HEK293 (cell line): ENCODE results near the gene CPEB4.

Source experiments
- CTCF ChIA-PET: fragments of 350-600 bp; formaldehyde crosslinking; extraction: SDS; loops from one replicate; lab custom pipeline; 2021; ENCODE audit warnings: antibody characterized with exemption; lab: Yijun Ruan, JAX
- POLR2A ChIA-PET: fragments of 300-600 bp; formaldehyde crosslinking; extraction: SDS; loops from one replicate; lab custom pipeline; 2020; ENCODE audit warnings: antibody characterized with exemption, inconsistent platforms; lab: Yijun Ruan, JAX
- H3K27ac ChIP-seq: fragments of 200-500 bp; sonication (Bioruptor generic); 2 replicates; pipeline ENCODE4 v1.5.1; 2014; ENCODE audit warnings: low read depth, low read length, control low read depth, inconsistent platforms; ENCODE audit errors: extremely low read depth
- H3K36me3 ChIP-seq, 2 experiments: fragments of 200-500 bp in 1 of 2; sonication (Bioruptor generic) in 1 of 2; 1 replicate in 1 of 2; 2 replicates in 1 of 2; pipeline ENCODE4 v1.5.1; 2014 to 2017; ENCODE audit warnings: inconsistent platforms in 2 of 2, low read length in 2 of 2; ENCODE audit not compliant: control insufficient read depth in 2 of 2, insufficient read depth in 1 of 2
- H3K4me1 ChIP-seq: fragments of 200-500 bp; sonication (Bioruptor generic); 2 replicates; pipeline ENCODE4 v1.5.1; 2014; ENCODE audit warnings: mild to moderate bottlenecking, low read length, inconsistent platforms; ENCODE audit not compliant: control insufficient read depth, insufficient read depth
- H3K4me3 ChIP-seq: 2 replicates; pipeline ENCODE4 v1.5.1; 2011; ENCODE audit warnings: low read depth, mild to moderate bottlenecking, control low read depth, low read length, moderate library complexity
- H3K9me3 ChIP-seq: fragments of 200-500 bp; sonication (Bioruptor generic); 2 replicates; pipeline ENCODE4 v1.5.1; 2014; ENCODE audit warnings: low read depth, low read length, inconsistent platforms; ENCODE audit not compliant: control insufficient read depth, insufficient read depth
- EGR2 ChIP-seq: fragments of 450-650 bp; formaldehyde crosslinking; IDR thresholded peaks from 2 replicates; pipeline ENCODE4 v1.5.1; 2016; ENCODE audit warnings: low read depth, missing biosample characterization, missing genetic modification characterization
- OSR2 ChIP-seq: fragments of 450-650 bp; formaldehyde crosslinking; IDR thresholded peaks from 2 replicates; pipeline ENCODE4 v1.5.1; 2016; ENCODE audit warnings: missing biosample characterization, missing genetic modification characterization
- SP3 ChIP-seq: fragments of 450-650 bp; formaldehyde crosslinking; IDR thresholded peaks from 2 replicates; pipeline ENCODE4 v1.5.1; 2016; ENCODE audit warnings: missing biosample characterization, missing genetic modification characterization
- YY1 ChIP-seq: fragments of 450-650 bp; formaldehyde crosslinking; IDR thresholded peaks from 2 replicates; pipeline ENCODE4 v1.5.1; 2018; ENCODE audit warnings: missing biosample characterization, missing genetic modification characterization
- ZBTB17 ChIP-seq: fragments of 450-650 bp; formaldehyde crosslinking; IDR thresholded peaks from 2 replicates; pipeline ENCODE4 v1.5.1; 2016; ENCODE audit warnings: missing biosample characterization, missing genetic modification characterization
- ZBTB48 ChIP-seq: fragments of 450-650 bp; formaldehyde crosslinking; IDR thresholded peaks from 2 replicates; pipeline ENCODE4 v1.5.1; 2016; ENCODE audit warnings: missing biosample characterization, missing genetic modification characterization
- ZNF157 ChIP-seq: fragments of 450-650 bp; formaldehyde crosslinking; IDR thresholded peaks from 2 replicates; pipeline ENCODE4 v1.5.1; 2016; ENCODE audit warnings: missing biosample characterization, missing genetic modification characterization
- ZNF174 ChIP-seq: fragments of 450-650 bp; formaldehyde crosslinking; IDR thresholded peaks from 2 replicates; pipeline ENCODE4 v1.5.0; 2017; ENCODE audit warnings: missing biosample characterization, mild to moderate bottlenecking, missing genetic modification characterization
- ZNF175 ChIP-seq: fragments of 450-650 bp; formaldehyde crosslinking; IDR thresholded peaks from 2 replicates; pipeline ENCODE4 v1.5.1; 2016; ENCODE audit warnings: missing biosample characterization, missing genetic modification characterization
- ZNF19 ChIP-seq: fragments of 450-650 bp; formaldehyde crosslinking; IDR thresholded peaks from 2 replicates; pipeline ENCODE4; 2016; ENCODE audit warnings: missing biosample characterization, missing genetic modification characterization, low read depth
- ZNF248 ChIP-seq: fragments of 450-650 bp; formaldehyde crosslinking; IDR thresholded peaks from 2 replicates; pipeline ENCODE4 v1.5.1; 2017; ENCODE audit warnings: missing biosample characterization, missing genetic modification characterization
- ZNF366 ChIP-seq: fragments of 450-650 bp; formaldehyde crosslinking; conservative IDR thresholded peaks from 2 replicates; pipeline ENCODE4 v1.5.1; 2016; ENCODE audit warnings: missing biosample characterization, missing genetic modification characterization
- ZNF529 ChIP-seq: fragments of 450-650 bp; formaldehyde crosslinking; IDR thresholded peaks from 2 replicates; pipeline ENCODE4 v1.5.1; 2017; ENCODE audit warnings: missing genetic modification characterization, missing biosample characterization; ENCODE audit not compliant: insufficient replicate concordance
- ZNF658 ChIP-seq: fragments of 450-650 bp; formaldehyde crosslinking; IDR thresholded peaks from 2 replicates; pipeline ENCODE4; 2016; ENCODE audit warnings: missing biosample characterization, missing genetic modification characterization
- ZNF843 ChIP-seq: fragments of 450-650 bp; formaldehyde crosslinking; IDR thresholded peaks from 2 replicates; pipeline ENCODE4 v1.5.1; 2016; ENCODE audit warnings: missing biosample characterization, missing genetic modification characterization
- TF ChIP-seq, protein P1 (sequence below): fragments of 450-650 bp; formaldehyde crosslinking; IDR thresholded peaks from 2 replicates; pipeline ENCODE4 v1.5.1; 2016; ENCODE audit warnings: missing biosample characterization, missing genetic modification characterization
- TF ChIP-seq, protein P2 (sequence below): fragments of 450-650 bp; formaldehyde crosslinking; IDR thresholded peaks from 2 replicates; pipeline ENCODE4 v1.5.1; 2017; ENCODE audit warnings: missing biosample characterization, missing genetic modification characterization
- TF ChIP-seq, protein P3 (sequence below): fragments of 450-650 bp; formaldehyde crosslinking; IDR thresholded peaks from 2 replicates; pipeline ENCODE4 v1.5.1; 2016; ENCODE audit warnings: missing biosample characterization, missing genetic modification characterization
- TF ChIP-seq, protein P4 (sequence below): fragments of 450-650 bp; formaldehyde crosslinking; IDR thresholded peaks from 2 replicates; pipeline ENCODE4 v1.5.1; 2016; ENCODE audit warnings: missing biosample characterization, missing genetic modification characterization
- TF ChIP-seq, protein P5 (sequence below): sonication (generic); formaldehyde crosslinking; IDR thresholded peaks from 2 replicates; pipeline ENCODE4 v1.8.1; 2022; ENCODE audit warnings: mild to moderate bottlenecking, moderate library complexity, missing genetic modification reagents
- TF ChIP-seq, protein P6 (sequence below): fragments of 450-650 bp; formaldehyde crosslinking; optimal IDR thresholded peaks from 2 replicates; pipeline ENCODE3; 2016; ENCODE audit warnings: missing biosample characterization, mild to moderate bottlenecking, missing genetic modification characterization

The CPEB4 gene

DNA sequence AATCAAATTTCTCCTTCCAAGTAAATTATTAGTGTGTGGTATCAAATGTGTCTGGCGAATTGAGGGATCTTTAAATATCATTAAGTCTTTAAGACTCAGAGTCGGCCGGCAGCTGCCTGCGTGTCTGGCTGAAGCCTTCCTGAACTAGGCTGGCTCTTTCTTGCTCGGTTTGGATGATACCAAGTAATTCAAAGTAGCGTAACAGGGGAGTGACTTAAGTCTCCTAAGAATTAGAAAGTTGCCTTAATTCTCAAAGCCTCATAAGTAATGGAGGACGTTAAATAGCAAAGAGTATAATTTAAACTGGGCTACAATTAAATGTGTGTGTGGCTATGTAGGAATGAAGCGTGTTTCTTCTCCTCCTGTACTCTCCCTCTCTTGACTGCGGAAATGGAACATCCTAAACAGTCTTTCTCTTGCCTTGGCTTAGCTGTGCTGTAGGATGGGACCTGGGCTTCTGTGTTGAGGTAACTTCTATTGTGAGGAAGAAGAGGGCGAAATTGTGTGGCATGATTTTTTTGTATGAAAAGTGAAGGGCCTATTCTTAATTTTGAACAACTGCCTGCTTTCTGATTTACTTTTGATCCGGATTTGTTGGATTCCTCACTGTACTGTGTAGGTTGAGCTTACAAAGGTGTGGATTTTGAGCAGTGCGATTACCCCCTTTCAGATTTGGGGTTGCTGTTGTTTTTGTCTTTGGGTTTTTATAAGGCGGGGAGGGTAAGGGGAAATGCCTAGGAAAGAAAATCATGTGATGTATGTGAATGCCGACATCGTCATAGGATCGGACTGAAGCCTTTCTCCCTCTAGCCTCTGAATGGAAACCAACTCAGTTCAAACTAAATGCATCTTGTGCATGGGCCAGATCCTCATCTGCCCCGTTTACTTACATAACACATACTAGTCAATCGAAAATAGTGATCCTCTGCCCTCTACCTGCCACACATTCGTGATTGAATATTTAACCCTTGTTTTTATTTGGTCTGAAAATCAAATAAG is 29.9 kb downstream of the CPEB4 start (continued):
- TF ChIP-seq, protein P1, sequence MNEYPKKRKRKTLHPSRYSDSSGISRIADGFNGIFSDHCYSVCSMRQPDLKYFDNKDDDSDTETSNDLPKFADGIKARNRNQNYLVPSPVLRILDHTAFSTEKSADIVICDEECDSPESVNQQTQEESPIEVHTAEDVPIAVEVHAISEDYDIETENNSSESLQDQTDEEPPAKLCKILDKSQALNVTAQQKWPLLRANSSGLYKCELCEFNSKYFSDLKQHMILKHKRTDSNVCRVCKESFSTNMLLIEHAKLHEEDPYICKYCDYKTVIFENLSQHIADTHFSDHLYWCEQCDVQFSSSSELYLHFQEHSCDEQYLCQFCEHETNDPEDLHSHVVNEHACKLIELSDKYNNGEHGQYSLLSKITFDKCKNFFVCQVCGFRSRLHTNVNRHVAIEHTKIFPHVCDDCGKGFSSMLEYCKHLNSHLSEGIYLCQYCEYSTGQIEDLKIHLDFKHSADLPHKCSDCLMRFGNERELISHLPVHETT (tag by site-specific recombination) = peak; percentile 60; the same call in 1 of the 2 replicates
- TF ChIP-seq ZNF843 (tag by site-specific recombination) (no peak), ZNF175 (tag by site-specific recombination) (no peak), ZBTB48 (no peak)

DNA sequence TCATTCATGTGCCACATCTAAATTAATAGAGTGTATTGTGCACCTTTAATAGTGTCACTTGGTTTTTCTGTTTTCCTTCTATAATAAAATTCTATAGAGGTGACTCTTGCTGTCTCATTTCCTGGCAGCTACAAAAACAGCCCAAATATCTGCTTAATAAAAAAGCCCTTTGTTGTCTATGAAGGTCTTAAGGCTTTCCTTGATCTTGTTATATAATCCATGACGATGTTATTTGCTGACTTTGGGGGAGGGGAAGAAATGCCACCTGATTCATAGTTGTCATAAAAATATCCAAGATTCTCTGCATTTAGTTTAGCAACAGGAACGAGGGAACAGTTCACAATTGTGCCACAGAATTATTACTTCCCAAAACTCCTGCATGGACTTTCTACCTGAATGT is 31.3 kb downstream of the CPEB4 start:
- Histone ChIP-seq H3K4me3 (no peak overlapping the region), H3K4me1 (peaks cover 39% of the 10 kb centered on the region), H3K9me3 (no peaks in the 10 kb centered on the region), H3K36me3 (no peaks in the 10 kb centered on the region), H3K27ac (no peak overlapping the region)
- ChIA-PET CTCF (no interaction called here), POLR2A (interaction anchor here (1.2 kb wide), 1 partner anchor 31 kb away, joined by 4 read pairs; the partner anchor contains the start of gene CPEB4)
- TF ChIP-seq, protein P2, sequence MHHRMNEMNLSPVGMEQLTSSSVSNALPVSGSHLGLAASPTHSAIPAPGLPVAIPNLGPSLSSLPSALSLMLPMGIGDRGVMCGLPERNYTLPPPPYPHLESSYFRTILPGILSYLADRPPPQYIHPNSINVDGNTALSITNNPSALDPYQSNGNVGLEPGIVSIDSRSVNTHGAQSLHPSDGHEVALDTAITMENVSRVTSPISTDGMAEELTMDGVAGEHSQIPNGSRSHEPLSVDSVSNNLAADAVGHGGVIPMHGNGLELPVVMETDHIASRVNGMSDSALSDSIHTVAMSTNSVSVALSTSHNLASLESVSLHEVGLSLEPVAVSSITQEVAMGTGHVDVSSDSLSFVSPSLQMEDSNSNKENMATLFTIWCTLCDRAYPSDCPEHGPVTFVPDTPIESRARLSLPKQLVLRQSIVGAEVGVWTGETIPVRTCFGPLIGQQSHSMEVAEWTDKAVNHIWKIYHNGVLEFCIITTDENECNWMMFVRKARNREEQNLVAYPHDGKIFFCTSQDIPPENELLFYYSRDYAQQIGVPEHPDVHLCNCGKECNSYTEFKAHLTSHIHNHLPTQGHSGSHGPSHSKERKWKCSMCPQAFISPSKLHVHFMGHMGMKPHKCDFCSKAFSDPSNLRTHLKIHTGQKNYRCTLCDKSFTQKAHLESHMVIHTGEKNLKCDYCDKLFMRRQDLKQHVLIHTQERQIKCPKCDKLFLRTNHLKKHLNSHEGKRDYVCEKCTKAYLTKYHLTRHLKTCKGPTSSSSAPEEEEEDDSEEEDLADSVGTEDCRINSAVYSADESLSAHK = peak; percentile 45; the same call in 1 of the 2 replicates
- TF ChIP-seq, protein P3, sequence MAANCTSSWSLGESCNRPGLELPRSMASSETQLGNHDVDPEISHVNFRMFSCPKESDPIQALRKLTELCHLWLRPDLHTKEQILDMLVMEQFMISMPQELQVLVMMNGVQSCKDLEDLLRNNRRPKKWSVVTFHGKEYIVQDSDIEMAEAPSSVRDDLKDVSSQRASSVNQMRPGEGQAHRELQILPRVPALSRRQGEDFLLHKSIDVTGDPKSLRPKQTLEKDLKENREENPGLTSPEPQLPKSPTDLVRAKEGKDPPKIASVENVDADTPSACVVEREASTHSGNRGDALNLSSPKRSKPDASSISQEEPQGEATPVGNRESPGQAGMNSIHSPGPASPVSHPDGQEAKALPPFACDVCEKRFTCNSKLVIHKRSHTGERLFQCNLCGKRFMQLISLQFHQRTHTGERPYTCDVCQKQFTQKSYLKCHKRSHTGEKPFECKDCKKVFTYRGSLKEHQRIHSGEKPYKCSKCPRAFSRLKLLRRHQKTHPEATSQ (tag by site-specific recombination) = no peak

DNA sequence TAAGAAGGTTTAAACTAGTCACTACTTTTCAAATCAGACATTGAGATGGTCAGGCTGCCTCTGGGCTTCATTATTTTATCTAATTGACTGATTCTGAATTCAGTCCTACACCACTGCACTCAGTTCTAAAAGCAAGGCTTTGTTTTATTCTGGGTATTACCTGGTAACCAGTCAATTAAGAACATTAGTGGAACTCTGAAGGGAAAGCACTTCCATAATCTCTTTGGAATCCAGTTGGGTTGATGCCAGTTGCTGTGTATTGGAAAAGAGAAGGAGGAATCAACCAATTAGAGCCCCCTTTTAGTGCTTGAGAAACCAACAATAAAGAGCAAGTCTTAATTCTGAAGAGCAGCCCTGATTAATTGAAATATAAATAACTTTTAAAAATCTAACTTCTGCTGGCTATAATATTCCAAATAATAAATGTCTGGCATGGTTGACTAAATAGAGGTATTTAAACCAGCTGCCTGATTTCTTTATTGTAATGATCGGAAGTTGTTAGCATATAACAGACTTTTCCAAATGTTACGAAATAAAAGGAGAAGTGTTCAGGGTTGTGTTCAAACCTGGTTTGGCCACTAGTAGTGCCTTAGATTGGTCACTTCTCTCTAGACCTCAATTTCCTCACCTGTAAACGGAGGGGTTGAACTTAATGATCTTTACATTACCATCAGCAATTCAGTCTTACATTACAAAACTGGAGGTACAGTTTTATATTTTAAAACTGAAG is 32.0 kb downstream of the CPEB4 start:
- Histone ChIP-seq H3K27ac (no peak overlapping the region), H3K4me1 (peaks cover 46% of the 10 kb centered on the region), H3K9me3 (no peaks in the 10 kb centered on the region), H3K36me3 (no peaks in the 10 kb centered on the region), H3K4me3 (no peak overlapping the region)
- CTCF ChIA-PET = interaction anchor here (0.6 kb wide), 1 partner anchor 35 kb away, joined by 6 read pairs; no protein-coding TSS in a partner anchor
- POLR2A ChIA-PET = interaction anchor here (1.2 kb wide), 1 partner anchor 32 kb away, joined by 4 read pairs; the partner anchor contains the start of gene CPEB4
- TF ChIP-seq ZNF658 (no peak), ZNF248 (tag by site-specific recombination) (no peak), ZNF174 (tag by site-specific recombination) (no peak), ZNF529 (tag by site-specific recombination) (no peak), YY1 (tag by site-specific recombination) (no peak), SP3 (no peak), ZBTB17 (tag by site-specific recombination) (no peak), ZNF157 (no peak), EGR2 (no peak), OSR2 (no peak), ZNF366 (tag by site-specific recombination) (no peak), ZNF19 (tag by site-specific recombination) (no peak)
- TF ChIP-seq, protein P4, sequence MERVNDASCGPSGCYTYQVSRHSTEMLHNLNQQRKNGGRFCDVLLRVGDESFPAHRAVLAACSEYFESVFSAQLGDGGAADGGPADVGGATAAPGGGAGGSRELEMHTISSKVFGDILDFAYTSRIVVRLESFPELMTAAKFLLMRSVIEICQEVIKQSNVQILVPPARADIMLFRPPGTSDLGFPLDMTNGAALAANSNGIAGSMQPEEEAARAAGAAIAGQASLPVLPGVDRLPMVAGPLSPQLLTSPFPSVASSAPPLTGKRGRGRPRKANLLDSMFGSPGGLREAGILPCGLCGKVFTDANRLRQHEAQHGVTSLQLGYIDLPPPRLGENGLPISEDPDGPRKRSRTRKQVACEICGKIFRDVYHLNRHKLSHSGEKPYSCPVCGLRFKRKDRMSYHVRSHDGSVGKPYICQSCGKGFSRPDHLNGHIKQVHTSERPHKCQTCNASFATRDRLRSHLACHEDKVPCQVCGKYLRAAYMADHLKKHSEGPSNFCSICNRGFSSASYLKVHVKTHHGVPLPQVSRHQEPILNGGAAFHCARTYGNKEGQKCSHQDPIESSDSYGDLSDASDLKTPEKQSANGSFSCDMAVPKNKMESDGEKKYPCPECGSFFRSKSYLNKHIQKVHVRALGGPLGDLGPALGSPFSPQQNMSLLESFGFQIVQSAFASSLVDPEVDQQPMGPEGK (tag by site-specific recombination) = no peak
- TF ChIP-seq, protein P5, sequence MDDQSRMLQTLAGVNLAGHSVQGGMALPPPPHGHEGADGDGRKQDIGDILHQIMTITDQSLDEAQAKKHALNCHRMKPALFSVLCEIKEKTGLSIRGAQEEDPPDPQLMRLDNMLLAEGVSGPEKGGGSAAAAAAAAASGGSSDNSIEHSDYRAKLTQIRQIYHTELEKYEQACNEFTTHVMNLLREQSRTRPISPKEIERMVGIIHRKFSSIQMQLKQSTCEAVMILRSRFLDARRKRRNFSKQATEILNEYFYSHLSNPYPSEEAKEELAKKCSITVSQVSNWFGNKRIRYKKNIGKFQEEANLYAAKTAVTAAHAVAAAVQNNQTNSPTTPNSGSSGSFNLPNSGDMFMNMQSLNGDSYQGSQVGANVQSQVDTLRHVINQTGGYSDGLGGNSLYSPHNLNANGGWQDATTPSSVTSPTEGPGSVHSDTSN = no peak
- TF ChIP-seq, protein P6, sequence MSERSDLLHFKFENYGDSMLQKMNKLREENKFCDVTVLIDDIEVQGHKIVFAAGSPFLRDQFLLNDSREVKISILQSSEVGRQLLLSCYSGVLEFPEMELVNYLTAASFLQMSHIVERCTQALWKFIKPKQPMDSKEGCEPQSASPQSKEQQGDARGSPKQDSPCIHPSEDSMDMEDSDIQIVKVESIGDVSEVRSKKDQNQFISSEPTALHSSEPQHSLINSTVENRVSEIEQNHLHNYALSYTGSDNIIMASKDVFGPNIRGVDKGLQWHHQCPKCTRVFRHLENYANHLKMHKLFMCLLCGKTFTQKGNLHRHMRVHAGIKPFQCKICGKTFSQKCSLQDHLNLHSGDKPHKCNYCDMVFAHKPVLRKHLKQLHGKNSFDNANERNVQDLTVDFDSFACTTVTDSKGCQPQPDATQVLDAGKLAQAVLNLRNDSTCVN = no peak
